Activated naive CD8-positive, alpha-beta T cell treated with anti-CD3 and anti-CD28 coated beads, Interleukin-2, amount 10 ng/mL, durations not matched to agents 7 days and 5 days (primary cell): ENCODE measurements around the gene PAGR1. TPM values are rescaled to one million over a fixed set of nuclear protein-coding genes. Genes with fewer than 3 reads are reported as not detected.

Experiments
- ATAC-seq: fragments of 150-1000 bp; cut with Tn5 transposase; one replicate; pipeline ENCODE4 v1.10.0; 2021; ENCODE audit warnings: low read depth, moderate library complexity
- POLR2A ChIA-PET: fragments of 350-600 bp; sonication (Branson Sonifier 250); formaldehyde crosslinking; loops from one replicate; lab custom pipeline; 2021; ENCODE audit warnings: antibody characterized with exemption; lab: Charles Lee
- DNase-seq: peaks from one replicate; pipeline ENCODE4 v3.0.0; 2021
- H3K27ac Mint-ChIP-seq: one replicate; pipeline ENCODE4 v1.8.0; 2022; ENCODE audit warnings: mild to moderate bottlenecking, mixed read lengths
- H3K27me3 Mint-ChIP-seq: one replicate; pipeline ENCODE4 v1.8.0; 2022; ENCODE audit warnings: mild to moderate bottlenecking, moderate library complexity, mixed read lengths
- H3K36me3 Mint-ChIP-seq: one replicate; pipeline ENCODE4 v1.8.0; 2021; ENCODE audit warnings: mild to moderate bottlenecking, mixed read lengths
- H3K4me1 Mint-ChIP-seq: one replicate; pipeline ENCODE4 v1.8.0; 2021; ENCODE audit warnings: mixed read lengths
- H3K4me3 Mint-ChIP-seq: one replicate; pipeline ENCODE4 v1.8.0; 2022; ENCODE audit warnings: mild to moderate bottlenecking, moderate library complexity, mixed read lengths
- H3K9me3 Mint-ChIP-seq: one replicate; pipeline ENCODE4 v1.8.0; 2021; ENCODE audit warnings: mixed read lengths
- total RNA-seq, 2 experiments: library from RNA; stranded (reverse); gene quantifications; one replicate each; pipeline ENCODE4 v1.2.3, GENCODE V29; 2021

PAGR1 gene
- total RNA-seq, 2 experiments from 2014 or later: 29.8 to 34.3 TPM

- H3K4me1 Mint-ChIP-seq: peaks cover 38% of the 10 kb centered on the region
- DNase-seq (peak; percentile 78), ATAC-seq (peak; percentile 23)
- peaks cover 33% of the 10 kb centered on the region for H3K36me3 Mint-ChIP-seq
- POLR2A ChIA-PET: interaction anchor here (0.8 to 3.2 kb wide), 2 partner anchors 11 to 21 kb away, joined by 6 to 16 read pairs; partner anchors contain the start of gene KIF22
- peak overlapping the region; percentile 77 for H3K27ac Mint-ChIP-seq
- no peaks in the 10 kb centered on the region for H3K9me3 Mint-ChIP-seq
- peak overlapping the region; percentile 95 for H3K4me3 Mint-ChIP-seq
- H3K27me3 Mint-ChIP-seq: peaks cover 12% of the 10 kb centered on the region
Measured at GRCh38 chr16:29811170-29811895, 4.6 kb upstream of the PAGR1 start.

- peak within 1 kb of the TSS; percentile 77 for H3K27ac Mint-ChIP-seq
- peak; percentile 60 for DNase-seq
- H3K27me3 Mint-ChIP-seq: peaks cover 12% of the 10 kb centered on the region
- H3K4me1 Mint-ChIP-seq: peaks cover 39% of the 10 kb centered on the region
- H3K9me3 Mint-ChIP-seq: no peaks in the 10 kb centered on the region
- no peak for ATAC-seq
- peaks cover 34% of the 10 kb centered on the region for H3K36me3 Mint-ChIP-seq
- H3K4me3 Mint-ChIP-seq: peak within 1 kb of the TSS; percentile 95
- POLR2A ChIA-PET: interaction anchor here (0.8 to 3.2 kb wide), 4 partner anchors 8 to 43 kb away, joined by 3 to 16 read pairs (median 5); partner anchors contain the start of gene KIF22
Measured at GRCh38 chr16:29811896-29812665, 3.9 kb upstream of the PAGR1 start, which contains the start of gene PRRT2. Gene PRRT2, plus strand, starts transcription at chr16:29812193. Its CDS starts 862 bp downstream, at chr16:29813055.

GRCh38 chr16:29812754-29813643 is 3.0 kb upstream of the PAGR1 start:
- peaks cover 31% of the 10 kb centered on the region for H3K36me3 Mint-ChIP-seq
- peak overlapping the region; percentile 95 for H3K4me3 Mint-ChIP-seq
- peaks cover 12% of the 10 kb centered on the region for H3K27me3 Mint-ChIP-seq
- POLR2A ChIA-PET: interaction anchor here (1.0 to 1.1 kb wide), 2 partner anchors 9 to 42 kb away, joined by 3 to 4 read pairs; no protein-coding TSS in a partner anchor
- peaks cover 40% of the 10 kb centered on the region for H3K4me1 Mint-ChIP-seq
- no peak overlapping the region for H3K27ac Mint-ChIP-seq
- ATAC-seq (no peak), DNase-seq (no peak)
- H3K9me3 Mint-ChIP-seq: no peaks in the 10 kb centered on the region

- H3K9me3 Mint-ChIP-seq: no peaks in the 10 kb centered on the region
- H3K27ac Mint-ChIP-seq: no peak overlapping the region
- peaks cover 31% of the 10 kb centered on the region for H3K36me3 Mint-ChIP-seq
- no peak overlapping the region for H3K4me3 Mint-ChIP-seq
- peaks cover 43% of the 10 kb centered on the region for H3K4me1 Mint-ChIP-seq
- peaks cover 12% of the 10 kb centered on the region for H3K27me3 Mint-ChIP-seq
- no peak for DNase-seq
- POLR2A ChIA-PET: no interaction called here
- ATAC-seq: no peak
Measured at GRCh38 chr16:29813644-29814562, 2.0 kb upstream of the PAGR1 start.

- Mint-ChIP-seq H3K27me3 (peaks cover 12% of the 10 kb centered on the region), H3K27ac (peak overlapping the region; percentile 96), H3K36me3 (peaks cover 34% of the 10 kb centered on the region), H3K9me3 (no peaks in the 10 kb centered on the region), H3K4me1 (peaks cover 45% of the 10 kb centered on the region), H3K4me3 (peak overlapping the region; percentile 93)
- POLR2A ChIA-PET: no interaction called here
- DNase-seq: no peak
- ATAC-seq: no peak
Measured at GRCh38 chr16:29814592-29814991, 1.4 kb upstream of the PAGR1 start.

- Mint-ChIP-seq H3K9me3 (no peaks in the 10 kb centered on the region), H3K27me3 (peaks cover 12% of the 10 kb centered on the region), H3K4me1 (peaks cover 47% of the 10 kb centered on the region), H3K36me3 (peaks cover 32% of the 10 kb centered on the region), H3K27ac (peak overlapping the region; percentile 96), H3K4me3 (peak overlapping the region; percentile 93)
- POLR2A ChIA-PET: interaction anchor here (0.5 to 4.3 kb wide), 17 partner anchors 8 to 263 kb away, joined by 3 to 82 read pairs (median 3); partner anchors contain the start of genes KIF22, MAZ and QPRT
- DNase-seq (peak; percentile 56), ATAC-seq (no peak)
Measured at GRCh38 chr16:29815032-29815721, 775 bp upstream of the PAGR1 start.

GRCh38 chr16:29816694-29817441 is 916 bp downstream of the PAGR1 start:
- peaks cover 12% of the 10 kb centered on the region for H3K27me3 Mint-ChIP-seq
- peaks cover 24% of the 10 kb centered on the region for H3K36me3 Mint-ChIP-seq
- peak overlapping the region; percentile 93 for H3K4me3 Mint-ChIP-seq
- peak; percentile 46 for ATAC-seq
- POLR2A ChIA-PET: interaction anchor here (0.6 to 4.3 kb wide), 13 partner anchors 10 to 126 kb away, joined by 3 to 82 read pairs (median 5); partner anchors contain the start of genes KIF22 and MAZ
- no peaks in the 10 kb centered on the region for H3K9me3 Mint-ChIP-seq
- peak overlapping the region; percentile 96 for H3K27ac Mint-ChIP-seq
- peaks cover 35% of the 10 kb centered on the region for H3K4me1 Mint-ChIP-seq
- peak; percentile 79 for DNase-seq

GRCh38 chr16:29818082-29818481 is 2.1 kb downstream of the PAGR1 start:
- no peaks in the 10 kb centered on the region for H3K9me3 Mint-ChIP-seq
- POLR2A ChIA-PET: interaction anchor here (2.1 to 4.3 kb wide), 3 partner anchors 9 to 28 kb away, joined by 12 to 82 read pairs (median 32); partner anchors contain the start of genes KIF22 and MAZ

GRCh38 chr16:29819506-29819905 is 3.6 kb downstream of the PAGR1 start:
- H3K9me3 Mint-ChIP-seq: no peaks in the 10 kb centered on the region
- no peaks in the 10 kb centered on the region for H3K27me3 Mint-ChIP-seq
- POLR2A ChIA-PET: interaction anchor here (0.8 to 4.3 kb wide), 8 partner anchors 7 to 117 kb away, joined by 4 to 82 read pairs (median 18); partner anchors contain the start of genes KIF22 and MAZ
- peak overlapping the region; percentile 96 for H3K4me3 Mint-ChIP-seq
- H3K4me1 Mint-ChIP-seq: peaks cover 43% of the 10 kb centered on the region
- H3K27ac Mint-ChIP-seq: peak overlapping the region; percentile 86
- H3K36me3 Mint-ChIP-seq: peaks cover 27% of the 10 kb centered on the region
- no peak for ATAC-seq
- DNase-seq: no peak

More at GRCh38 chr16:29818082-29818481, 2.1 kb downstream of the PAGR1 start:
- H3K4me1 Mint-ChIP-seq: peaks cover 42% of the 10 kb centered on the region
- no peak for DNase-seq
- H3K4me3 Mint-ChIP-seq: peak overlapping the region; percentile 96
- peak overlapping the region; percentile 84 for H3K27ac Mint-ChIP-seq
- ATAC-seq: no peak
- H3K36me3 Mint-ChIP-seq: peaks cover 27% of the 10 kb centered on the region
- H3K27me3 Mint-ChIP-seq: peaks cover 3% of the 10 kb centered on the region

- Mint-ChIP-seq H3K9me3 (no peaks in the 10 kb centered on the region), H3K27ac (peak within 1 kb of the TSS; percentile 86), H3K4me1 (peaks cover 41% of the 10 kb centered on the region), H3K4me3 (peak within 1 kb of the TSS; percentile 96), H3K36me3 (peaks cover 29% of the 10 kb centered on the region), H3K27me3 (no peaks in the 10 kb centered on the region)
- peak; percentile 65 for DNase-seq
- ATAC-seq: no peak
- POLR2A ChIA-PET: interaction anchor here (0.6 to 4.0 kb wide), 12 partner anchors 13 to 245 kb away, joined by 3 to 43 read pairs (median 6); partner anchors contain the start of genes KIF22, MAZ and TMEM219
Measured at GRCh38 chr16:29820271-29820701, 4.3 kb downstream of the PAGR1 start, which contains the start of gene MVP. Gene MVP, plus strand, starts transcription at chr16:29820462. Its CDS starts 10,088 bp downstream, at chr16:29830550.
